Activated CD4-positive, alpha-beta T cell treated with anti-CD3 and anti-CD28 coated beads, Interleukin-2, amount 10 ng/mL, durations not matched to agents 7 days and 5 days (primary cell): Measurements from ENCODE around the gene ZNF384. TPM values are rescaled to one million over a fixed set of nuclear protein-coding genes. Genes with fewer than 3 reads are reported as not detected.

Source experiments
- CTCF ChIA-PET: fragments of 350-600 bp; sonication (Branson Sonifier 250); formaldehyde crosslinking; loops from one replicate; lab custom pipeline; 2021; ENCODE audit warnings: antibody characterized with exemption; lab: Charles Lee
- POLR2A ChIA-PET: fragments of 350-600 bp; sonication (Branson Sonifier 250); formaldehyde crosslinking; loops from one replicate; lab custom pipeline; 2021; ENCODE audit warnings: antibody characterized with exemption; lab: Charles Lee
- DNase-seq: peaks from one replicate; pipeline ENCODE4 v3.0.0-alpha.2; 2020
- H3K27ac Mint-ChIP-seq: one replicate; pipeline ENCODE4 v1.8.0; 2021; ENCODE audit warnings: mild to moderate bottlenecking, moderate library complexity, mixed read lengths
- H3K27me3 Mint-ChIP-seq: one replicate; pipeline ENCODE4 v1.8.0; 2021; ENCODE audit warnings: mixed read lengths
- H3K36me3 Mint-ChIP-seq: one replicate; pipeline ENCODE4 v1.8.0; 2021; ENCODE audit warnings: low read depth, mixed read lengths
- H3K4me1 Mint-ChIP-seq: one replicate; pipeline ENCODE4 v1.8.0; 2021; ENCODE audit warnings: mixed read lengths
- H3K4me3 Mint-ChIP-seq: one replicate; pipeline ENCODE4 v1.8.0; 2021; ENCODE audit warnings: mild to moderate bottlenecking, moderate library complexity, mixed read lengths
- H3K9me3 Mint-ChIP-seq: one replicate; pipeline ENCODE4 v1.8.0; 2021; ENCODE audit warnings: mixed read lengths
- total RNA-seq, 2 experiments: library from RNA; stranded (reverse); gene quantifications; one replicate each; pipeline ENCODE4 v1.2.3, GENCODE V29; 2021

The ZNF384 gene
- 10 to 100 TPM; 90.9 to 95.4 TPM for total RNA-seq

GRCh38 chr12:6688999-6689882 lies at the start of gene ZNF384:
Gene ZNF384, minus strand, starts transcription at chr12:6689375. Its CDS starts 9,855 bp downstream, at chr12:6679520.
- H3K4me1 Mint-ChIP-seq, result peaks cover 51% of the 10 kb centered on the region
- H3K27me3 Mint-ChIP-seq, result no peaks in the 10 kb centered on the region

DNA sequence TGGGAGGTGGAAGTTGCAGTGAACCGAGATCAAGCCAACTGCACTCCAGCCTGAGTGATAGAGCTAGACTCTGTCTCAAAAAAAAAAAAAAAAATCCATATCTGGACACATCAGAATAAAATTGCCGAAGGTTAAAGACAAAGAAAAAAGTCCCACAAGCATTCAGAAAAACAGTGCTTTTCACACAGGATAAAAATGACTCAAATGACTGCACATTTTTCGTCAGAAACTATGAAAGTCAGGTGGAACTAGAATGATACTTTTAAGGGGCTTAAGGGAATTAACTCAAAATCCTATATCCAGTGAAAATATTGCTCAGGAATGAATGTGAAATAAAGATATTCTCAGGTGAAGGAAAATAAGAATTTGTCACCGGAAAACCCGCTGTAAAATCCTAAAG lies 47.6 kb upstream of the ZNF384 start:
- no peak overlapping the region for H3K4me3 Mint-ChIP-seq
- H3K9me3 Mint-ChIP-seq, result no peaks in the 10 kb centered on the region
- no peak for DNase-seq
- H3K27me3 Mint-ChIP-seq, result no peaks in the 10 kb centered on the region
- no peak overlapping the region for H3K27ac Mint-ChIP-seq
- peaks cover 10% of the 10 kb centered on the region for H3K4me1 Mint-ChIP-seq
- POLR2A ChIA-PET, result no interaction called here
- peaks cover 5% of the 10 kb centered on the region for H3K36me3 Mint-ChIP-seq
- CTCF ChIA-PET, result interaction anchor here (1.2 kb wide), 1 partner anchor 9 kb away, joined by 3 read pairs; no protein-coding TSS in a partner anchor

More at GRCh38 chr12:6688999-6689882, at the start of gene ZNF384:
- Mint-ChIP-seq H3K4me3 (peak within 1 kb of the TSS; percentile 88), H3K27ac (peak within 1 kb of the TSS; percentile 95), H3K9me3 (no peaks in the 10 kb centered on the region), H3K36me3 (peaks cover 29% of the 10 kb centered on the region)
- ChIA-PET POLR2A (interaction anchor here (0.6 to 1.2 kb wide), 12 partner anchors 35 to 1750 kb away, joined by 3 to 10 read pairs (median 4); partner anchors contain the start of genes CD4, COPS7A, GAPDH and USP5), CTCF (interaction anchor here (0.5 to 2.1 kb wide), 17 partner anchors 9 to 255 kb away, joined by 3 to 11 read pairs (median 3); partner anchors contain the start of genes C12orf57, COPS7A and LPAR5)
- DNase-seq, result peak; percentile 97

DNA sequence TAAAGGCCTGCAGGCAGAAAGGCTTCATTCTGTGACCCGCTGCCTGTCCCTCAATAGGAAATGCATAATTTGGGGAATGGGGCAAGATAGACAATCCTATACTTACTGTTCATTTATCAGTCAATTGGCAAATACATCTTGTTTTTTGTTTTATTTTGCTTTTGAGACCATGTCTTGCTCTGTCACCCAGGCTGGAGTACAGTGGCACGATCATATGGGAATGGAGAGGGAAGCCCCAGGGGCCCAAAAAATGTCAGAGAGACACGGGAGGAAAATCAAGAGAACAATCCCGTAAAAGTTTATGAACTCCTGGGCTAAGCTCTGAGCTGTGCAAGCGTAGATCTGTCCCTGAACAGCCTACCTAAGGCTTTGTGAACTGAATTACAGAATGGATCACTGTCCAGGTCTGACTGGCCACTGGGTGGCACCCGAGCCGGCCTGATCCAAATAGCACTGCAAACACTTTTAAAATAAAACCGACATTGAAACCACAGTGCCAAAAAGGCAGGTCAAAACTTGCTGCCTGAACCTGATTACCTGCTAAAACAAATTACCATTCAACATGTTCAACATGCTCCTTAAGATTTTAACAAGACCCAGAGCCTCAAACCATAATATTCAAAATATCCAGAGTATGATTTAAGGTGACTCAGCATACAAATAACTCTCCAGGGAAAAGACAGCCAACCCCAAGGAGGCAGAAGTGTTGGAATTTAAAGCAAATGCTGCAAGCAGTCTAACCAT lies 46.4 kb upstream of the ZNF384 start:
- Mint-ChIP-seq H3K27ac (no peak overlapping the region), H3K36me3 (peaks cover 11% of the 10 kb centered on the region), H3K9me3 (no peaks in the 10 kb centered on the region), H3K4me1 (peaks cover 10% of the 10 kb centered on the region), H3K27me3 (no peaks in the 10 kb centered on the region), H3K4me3 (no peak overlapping the region)
- ChIA-PET CTCF (no interaction called here), POLR2A (no interaction called here)
- peak; percentile 51 for DNase-seq

DNA sequence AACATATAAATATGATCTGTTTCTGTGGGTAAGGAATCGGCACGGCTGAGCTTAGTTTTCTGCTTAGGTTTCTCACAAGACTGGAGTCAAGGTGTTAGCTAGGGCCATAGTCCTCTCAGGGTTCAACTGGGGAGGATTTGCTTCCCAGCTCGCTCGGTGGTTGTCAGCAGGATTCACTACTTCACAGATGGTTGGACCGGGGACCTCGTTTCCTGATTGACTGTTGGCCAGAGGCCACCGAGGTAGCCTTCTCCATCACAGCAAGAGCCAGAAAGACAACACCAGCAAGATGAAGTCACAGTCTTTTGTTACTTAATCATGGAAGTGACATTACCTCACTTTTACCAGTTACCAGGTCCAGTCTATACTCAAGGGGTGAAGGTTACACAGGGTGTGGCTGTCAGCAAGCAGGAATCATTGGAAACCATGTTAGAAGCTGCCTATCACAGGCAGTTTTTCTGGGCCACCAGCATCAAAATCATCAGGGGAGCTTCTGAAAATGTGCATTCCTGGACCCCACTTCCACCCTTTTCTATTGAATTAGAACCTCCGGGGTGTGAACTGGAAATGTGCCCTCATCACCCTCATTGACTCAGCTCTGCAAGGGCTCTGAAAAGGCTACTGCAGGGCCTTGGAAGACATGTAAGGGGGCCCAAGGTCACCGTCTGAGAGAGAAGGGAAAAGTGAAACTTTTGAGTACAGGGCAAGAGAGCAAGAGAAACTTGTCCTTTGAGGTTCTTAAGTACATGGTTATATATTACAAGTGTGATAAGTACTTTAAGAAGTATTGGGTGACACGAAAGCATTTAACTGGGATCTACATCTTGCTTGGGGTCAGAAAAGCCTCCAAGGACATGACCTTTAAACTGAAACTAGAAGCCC lies 45.6 kb upstream of the ZNF384 start:
- H3K4me3 Mint-ChIP-seq, result no peak overlapping the region
- CTCF ChIA-PET, result interaction anchor here (2.0 kb wide), 1 partner anchor 17 kb away, joined by 9 read pairs; the partner anchor contains the start of gene MLF2
- H3K27ac Mint-ChIP-seq, result no peak overlapping the region
- H3K36me3 Mint-ChIP-seq, result peaks cover 12% of the 10 kb centered on the region
- DNase-seq, result no peak
- POLR2A ChIA-PET, result no interaction called here
- peaks cover 10% of the 10 kb centered on the region for H3K4me1 Mint-ChIP-seq
- H3K9me3 Mint-ChIP-seq, result no peaks in the 10 kb centered on the region
- no peaks in the 10 kb centered on the region for H3K27me3 Mint-ChIP-seq

DNA sequence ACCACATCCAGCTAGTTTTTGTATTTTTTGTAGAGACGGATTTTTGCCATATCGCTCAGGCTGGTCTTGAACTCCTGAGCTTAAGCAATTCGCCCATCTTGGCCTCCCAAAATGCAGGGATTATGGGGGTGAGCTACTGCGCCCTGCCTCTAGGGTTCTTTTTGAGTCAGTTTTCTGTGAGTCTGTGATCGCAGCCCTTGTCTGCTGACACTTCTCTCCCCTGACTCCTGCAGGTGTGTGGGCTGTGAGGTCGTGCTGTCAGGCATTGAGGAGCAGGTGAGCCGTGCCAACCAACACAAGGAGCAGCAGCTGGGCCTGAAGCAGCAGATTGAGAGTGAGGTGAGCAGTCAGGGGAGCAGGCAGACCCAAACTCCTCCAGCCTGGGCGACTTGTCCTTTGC lies 41.0 kb upstream of the ZNF384 start:
- H3K27ac Mint-ChIP-seq, result no peak overlapping the region

GRCh38 chr12:6729186-6729585 lies 40.0 kb upstream of the ZNF384 start:
- peaks cover 15% of the 10 kb centered on the region for H3K36me3 Mint-ChIP-seq
- ChIA-PET POLR2A (no interaction called here), CTCF (interaction anchor here (1.3 to 1.5 kb wide), 3 partner anchors 19 to 228 kb away, joined by 3 read pairs; no protein-coding TSS in a partner anchor)
- H3K4me3 Mint-ChIP-seq, result no peak overlapping the region
- H3K9me3 Mint-ChIP-seq, result no peaks in the 10 kb centered on the region
- H3K27me3 Mint-ChIP-seq, result no peaks in the 10 kb centered on the region
- DNase-seq, result no peak
- no peak overlapping the region for H3K27ac Mint-ChIP-seq
- peaks cover 15% of the 10 kb centered on the region for H3K4me1 Mint-ChIP-seq

More for the DNA sequence above, 41.0 kb upstream of the ZNF384 start:
- ChIA-PET CTCF (interaction anchor here (0.7 to 1.3 kb wide), 4 partner anchors 15 to 227 kb away, joined by 3 read pairs; no protein-coding TSS in a partner anchor), POLR2A (no interaction called here)
- Mint-ChIP-seq H3K36me3 (peaks cover 18% of the 10 kb centered on the region), H3K4me1 (peaks cover 10% of the 10 kb centered on the region), H3K4me3 (no peak overlapping the region), H3K27me3 (no peaks in the 10 kb centered on the region), H3K9me3 (no peaks in the 10 kb centered on the region)
- DNase-seq, result no peak

- Mint-ChIP-seq H3K4me3 (peak overlapping the region; percentile 89), H3K27ac (peak overlapping the region; percentile 92), H3K4me1 (peaks cover 24% of the 10 kb centered on the region), H3K27me3 (no peaks in the 10 kb centered on the region), H3K9me3 (no peaks in the 10 kb centered on the region), H3K36me3 (peaks cover 7% of the 10 kb centered on the region)
- ChIA-PET CTCF (interaction anchor here (0.6 to 5.2 kb wide), 5 partner anchors 11 to 166 kb away, joined by 3 to 33 read pairs (median 4); partner anchors contain the start of genes MLF2 and PTMS), POLR2A (no interaction called here)
- DNase-seq, result no peak
Observed at GRCh38 chr12:6725350-6725749, 36.2 kb upstream of the ZNF384 start.

DNA sequence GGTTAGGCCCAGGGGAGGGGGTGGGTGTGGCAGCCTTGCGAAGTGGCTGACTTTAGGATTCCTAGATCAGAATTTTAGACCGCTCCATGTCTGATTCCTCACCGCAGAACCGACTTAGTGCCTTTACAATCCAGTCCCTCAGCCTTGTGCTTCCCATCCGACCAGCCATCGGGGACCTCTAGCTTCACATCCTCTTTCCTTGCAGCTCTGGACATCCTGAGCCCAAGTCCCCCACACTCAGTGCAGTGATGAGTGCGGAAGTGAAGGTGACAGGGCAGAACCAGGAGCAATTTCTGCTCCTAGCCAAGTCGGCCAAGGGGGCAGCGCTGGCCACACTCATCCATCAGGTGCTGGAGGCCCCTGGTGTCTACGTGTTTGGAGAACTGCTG lies 35.2 kb upstream of the ZNF384 start:
- peak; percentile 42 for DNase-seq
- peak overlapping the region; percentile 89 for H3K4me3 Mint-ChIP-seq
- H3K9me3 Mint-ChIP-seq, result no peaks in the 10 kb centered on the region
- ChIA-PET CTCF (interaction anchor here (0.6 to 5.2 kb wide), 19 partner anchors 8 to 384 kb away, joined by 3 to 33 read pairs (median 3); partner anchors contain the start of genes MLF2, PTMS and ZNF384), POLR2A (interaction anchor here (1.0 to 1.3 kb wide), 4 partner anchors 15 to 190 kb away, joined by 3 to 10 read pairs (median 5); partner anchors contain the start of genes CDCA3, GAPDH, USP5 and ZNF384)
- no peaks in the 10 kb centered on the region for H3K27me3 Mint-ChIP-seq
- H3K36me3 Mint-ChIP-seq, result peaks cover 3% of the 10 kb centered on the region
- H3K4me1 Mint-ChIP-seq, result peaks cover 24% of the 10 kb centered on the region
- H3K27ac Mint-ChIP-seq, result peak overlapping the region; percentile 92

- Mint-ChIP-seq H3K27me3 (no peaks in the 10 kb centered on the region), H3K36me3 (no peaks in the 10 kb centered on the region), H3K9me3 (no peaks in the 10 kb centered on the region), H3K27ac (peak within 1 kb of the TSS; percentile 92), H3K4me1 (peaks cover 24% of the 10 kb centered on the region), H3K4me3 (peak within 1 kb of the TSS; percentile 89)
- CTCF ChIA-PET, result interaction anchor here (0.7 to 5.2 kb wide), 19 partner anchors 9 to 384 kb away, joined by 3 to 33 read pairs (median 4); partner anchors contain the start of genes MLF2, PTMS and ZNF384
- DNase-seq, result peak; percentile 98
- POLR2A ChIA-PET, result interaction anchor here (0.5 to 1.3 kb wide), 7 partner anchors 15 to 356 kb away, joined by 3 to 10 read pairs (median 5); partner anchors contain the start of genes CDCA3, GAPDH, USP5 and ZNF384
Observed at GRCh38 chr12:6723607-6724408, 34.6 kb upstream of the ZNF384 start, which contains the start of gene COPS7A. Gene COPS7A, plus strand, starts transcription at chr12:6724046. Its CDS starts 611 bp downstream, at chr12:6724657.

GRCh38 chr12:6722863-6723262 lies 33.7 kb upstream of the ZNF384 start:
- H3K9me3 Mint-ChIP-seq, result no peaks in the 10 kb centered on the region
- H3K36me3 Mint-ChIP-seq, result no peaks in the 10 kb centered on the region
- no peaks in the 10 kb centered on the region for H3K27me3 Mint-ChIP-seq
- CTCF ChIA-PET, result interaction anchor here (0.6 to 5.2 kb wide), 6 partner anchors 8 to 171 kb away, joined by 3 to 33 read pairs (median 4); partner anchors contain the start of gene MLF2
- H3K4me3 Mint-ChIP-seq, result peak overlapping the region; percentile 89
- H3K4me1 Mint-ChIP-seq, result peaks cover 24% of the 10 kb centered on the region
- POLR2A ChIA-PET, result interaction anchor here (1.1 kb wide), 1 partner anchor 36 kb away, joined by 3 read pairs; no protein-coding TSS in a partner anchor
- no peak for DNase-seq
- no peak overlapping the region for H3K27ac Mint-ChIP-seq
